Keratinocyte (primary cell): Measurements from ENCODE around the gene ADGRV1.

Experiments
- EZH2 ChIP-seq: IDR thresholded peaks from one replicate; pipeline ENCODE4 v1.6.1; 2012; ENCODE audit warnings: inconsistent platforms, mild to moderate bottlenecking, low read length, moderate library complexity
- TF ChIP-seq, protein P1 (sequence below), 3 experiments: IDR thresholded peaks in 1 of 3; conservative IDR thresholded peaks in 1 of 3; optimal IDR thresholded peaks in 1 of 3; 2 replicates in 2 of 3; 3 replicates in 1 of 3; pipeline versions ENCODE3 to v1.5.1; 2011; ENCODE audit warnings: low read length in 3 of 3, mild to moderate bottlenecking in 3 of 3, moderate library complexity in 2 of 3, control low read depth in 1 of 3, inconsistent platforms in 1 of 3; ENCODE audit not compliant: insufficient read depth in 2 of 3; ENCODE audit errors: extremely low read depth in 1 of 3

GRCh38 chr5:90802474-90803317 lies 244.1 kb downstream of the ADGRV1 start:
- TF ChIP-seq, protein P1, sequence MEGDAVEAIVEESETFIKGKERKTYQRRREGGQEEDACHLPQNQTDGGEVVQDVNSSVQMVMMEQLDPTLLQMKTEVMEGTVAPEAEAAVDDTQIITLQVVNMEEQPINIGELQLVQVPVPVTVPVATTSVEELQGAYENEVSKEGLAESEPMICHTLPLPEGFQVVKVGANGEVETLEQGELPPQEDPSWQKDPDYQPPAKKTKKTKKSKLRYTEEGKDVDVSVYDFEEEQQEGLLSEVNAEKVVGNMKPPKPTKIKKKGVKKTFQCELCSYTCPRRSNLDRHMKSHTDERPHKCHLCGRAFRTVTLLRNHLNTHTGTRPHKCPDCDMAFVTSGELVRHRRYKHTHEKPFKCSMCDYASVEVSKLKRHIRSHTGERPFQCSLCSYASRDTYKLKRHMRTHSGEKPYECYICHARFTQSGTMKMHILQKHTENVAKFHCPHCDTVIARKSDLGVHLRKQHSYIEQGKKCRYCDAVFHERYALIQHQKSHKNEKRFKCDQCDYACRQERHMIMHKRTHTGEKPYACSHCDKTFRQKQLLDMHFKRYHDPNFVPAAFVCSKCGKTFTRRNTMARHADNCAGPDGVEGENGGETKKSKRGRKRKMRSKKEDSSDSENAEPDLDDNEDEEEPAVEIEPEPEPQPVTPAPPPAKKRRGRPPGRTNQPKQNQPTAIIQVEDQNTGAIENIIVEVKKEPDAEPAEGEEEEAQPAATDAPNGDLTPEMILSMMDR (optimal IDR thresholded peaks at IDR 0.05 in 1 of 3, IDR thresholded peaks at IDR 0.05 in 1 of 3, conservative IDR thresholded peaks at IDR 0.05 in 1 of 3; ENCODE audit: extremely low read depth in 1 of 3, insufficient read depth in 2 of 3, low read length in 3 of 3): peak; percentile 55 to 75 (median 71)
- TF ChIP-seq EZH2: no peak
